Mesendoderm (in vitro differentiated cells): ENCODE measurements around the gene CDK5RAP2.

ENCODE experiments used
- DNase-seq: peaks from one replicate; pipeline ENCODE4 v3.0.0; 2013
- H2AK5ac ChIP-seq: 2 replicates; pipeline ENCODE4 v1.6.1; 2013; ENCODE audit warnings: low read length, inconsistent platforms
- H2BK120ac ChIP-seq: 2 replicates; pipeline ENCODE4 v1.6.1; 2013; ENCODE audit warnings: low read depth, mild to moderate bottlenecking, low read length, moderate library complexity, mixed read lengths
- H2BK15ac ChIP-seq: replicated peaks from 2 replicates; pipeline ENCODE4 v1.6.1; 2013; ENCODE audit warnings: low read depth, mild to moderate bottlenecking, moderate library complexity
- H2BK5ac ChIP-seq: 2 replicates; pipeline ENCODE4 v1.6.1; 2013; ENCODE audit warnings: low read length, inconsistent platforms
- H3K18ac ChIP-seq: 2 replicates; pipeline ENCODE4 v1.6.1; 2013; ENCODE audit warnings: mild to moderate bottlenecking, low read length, mixed read lengths
- H3K23ac ChIP-seq: one replicate; pipeline ENCODE4 v1.6.1; 2013; ENCODE audit warnings: low read length
- H3K27ac ChIP-seq: 2 replicates; pipeline ENCODE4 v1.5.1; 2013; ENCODE audit warnings: low read depth, mild to moderate bottlenecking, inconsistent platforms, low read length, moderate library complexity
- H3K27me3 ChIP-seq: 2 replicates; pipeline ENCODE4 v1.6.1; 2013; ENCODE audit warnings: low read length, control low read depth, mild to moderate bottlenecking, inconsistent platforms; ENCODE audit not compliant: insufficient read depth, poor library complexity
- H3K36me3 ChIP-seq: 2 replicates; pipeline ENCODE4 v1.6.1; 2013; ENCODE audit warnings: low read length, inconsistent platforms; ENCODE audit not compliant: control insufficient read depth, insufficient read depth
- H3K4ac ChIP-seq: one replicate; pipeline ENCODE4 v1.6.1; 2013; ENCODE audit warnings: low read depth, mild to moderate bottlenecking, low read length, moderate library complexity
- H3K4me1 ChIP-seq: 2 replicates; pipeline ENCODE4 v1.6.1; 2013; ENCODE audit warnings: low read depth, low read length, inconsistent platforms; ENCODE audit not compliant: control insufficient read depth
- H3K4me2 ChIP-seq: 2 replicates; pipeline ENCODE4 v1.6.1; 2013; ENCODE audit warnings: low read length
- H3K4me3 ChIP-seq: 2 replicates; pipeline ENCODE4 v1.5.1; 2013; ENCODE audit warnings: mild to moderate bottlenecking, low read length
- H3K56ac ChIP-seq: one replicate; pipeline ENCODE4 v1.6.1; 2013; ENCODE audit warnings: low read length
- H3K79me1 ChIP-seq: 2 replicates; pipeline ENCODE4 v1.6.1; 2013; ENCODE audit warnings: low read length, inconsistent platforms
- H3K79me2 ChIP-seq: 2 replicates; pipeline ENCODE4 v1.6.1; 2013; ENCODE audit warnings: mild to moderate bottlenecking, low read length; ENCODE audit not compliant: control insufficient read depth, insufficient read depth
- H3K9ac ChIP-seq: 2 replicates; pipeline ENCODE4 v1.6.1; 2013; ENCODE audit warnings: low read length, inconsistent platforms
- H4K5ac ChIP-seq: one replicate; pipeline ENCODE4 v1.6.1; 2013; ENCODE audit warnings: low read length
- H4K8ac ChIP-seq: one replicate; pipeline ENCODE4 v1.6.1; 2013; ENCODE audit warnings: low read depth, mild to moderate bottlenecking, control low read depth, low read length, moderate library complexity
- WGBS: extraction: QIAGEN DNeasy Blood & Tissue Kit; methylation state at CpG from one replicate; pipeline ENCODE4 v1.1.7; 2013; ENCODE audit warnings: low lambda C conversion rate, missing lambda C conversion rate; ENCODE audit not compliant: insufficient coverage; ENCODE audit errors: extremely low coverage; 5-methylcytosine and 5-hydroxymethylcytosine counted together

CDK5RAP2 gene

GRCh38 chr9:120362446-120362845, 217.5 kb downstream of the CDK5RAP2 start:
- Histone ChIP-seq H2BK15ac (no peak overlapping the region), H3K27me3 (no peaks in the 10 kb centered on the region), H3K79me1 (no peaks in the 10 kb centered on the region), H4K8ac (no peak overlapping the region), H2AK5ac (no peak overlapping the region), H3K56ac (no peak overlapping the region), H2BK120ac (no peak overlapping the region), H3K36me3 (no peaks in the 10 kb centered on the region), H3K27ac (no peak overlapping the region), H3K4ac (no peak overlapping the region), H2BK5ac (no peak overlapping the region), H3K9ac (no peak overlapping the region), H3K79me2 (no peaks in the 10 kb centered on the region), H4K5ac (no peak overlapping the region), H3K4me1 (no peaks in the 10 kb centered on the region), H3K4me2 (no peak overlapping the region), H3K23ac (no peak overlapping the region), H3K4me3 (no peak overlapping the region), H3K18ac (no peak overlapping the region)
- DNase-seq = no peak
- no CpG with 5 or more reads among the region's 3 CpGs for WGBS

GRCh38 chr9:120361551-120361950, 218.4 kb downstream of the CDK5RAP2 start:
- Histone ChIP-seq H3K9ac (no peak overlapping the region), H2BK120ac (no peak overlapping the region), H3K56ac (no peak overlapping the region), H3K4me1 (no peaks in the 10 kb centered on the region), H3K4me3 (no peak overlapping the region), H2BK15ac (no peak overlapping the region), H3K27ac (no peak overlapping the region), H3K27me3 (no peaks in the 10 kb centered on the region), H3K36me3 (no peaks in the 10 kb centered on the region), H3K23ac (no peak overlapping the region), H2AK5ac (no peak overlapping the region), H3K79me1 (no peaks in the 10 kb centered on the region), H4K8ac (no peak overlapping the region), H3K18ac (no peak overlapping the region), H3K4me2 (no peak overlapping the region), H4K5ac (no peak overlapping the region), H3K79me2 (no peaks in the 10 kb centered on the region), H2BK5ac (no peak overlapping the region), H3K4ac (no peak overlapping the region)
- WGBS = 100% methylated on average over 2 of the region's 4 CpGs
- no peak for DNase-seq

- no peak overlapping the region for H3K4ac ChIP-seq
- no peak for DNase-seq
- no peak overlapping the region for H3K18ac ChIP-seq
- WGBS = no CpG with 5 or more reads among the region's 4 CpGs
- H3K4me1 ChIP-seq = no peaks in the 10 kb centered on the region
- no peak overlapping the region for H3K23ac ChIP-seq
- no peak overlapping the region for H3K4me3 ChIP-seq
- H2BK120ac ChIP-seq = no peak overlapping the region
- H3K79me2 ChIP-seq = no peaks in the 10 kb centered on the region
- no peaks in the 10 kb centered on the region for H3K36me3 ChIP-seq
- no peaks in the 10 kb centered on the region for H3K27me3 ChIP-seq
- no peak overlapping the region for H4K5ac ChIP-seq
- H2AK5ac ChIP-seq = no peak overlapping the region
- H3K56ac ChIP-seq = no peak overlapping the region
- H3K9ac ChIP-seq = no peak overlapping the region
- H3K27ac ChIP-seq = no peak overlapping the region
- no peak overlapping the region for H3K4me2 ChIP-seq
- no peak overlapping the region for H2BK5ac ChIP-seq
- H3K79me1 ChIP-seq = no peaks in the 10 kb centered on the region
- H2BK15ac ChIP-seq = no peak overlapping the region
- no peak overlapping the region for H4K8ac ChIP-seq
Measured at GRCh38 chr9:120360510-120360909, 219.5 kb downstream of the CDK5RAP2 start.

- Histone ChIP-seq H3K4ac (no peak overlapping the region), H3K4me1 (no peaks in the 10 kb centered on the region), H3K56ac (no peak overlapping the region), H2BK120ac (no peak overlapping the region), H3K4me3 (no peak overlapping the region), H2BK15ac (no peak overlapping the region), H3K4me2 (no peak overlapping the region), H3K36me3 (no peaks in the 10 kb centered on the region), H4K8ac (no peak overlapping the region), H3K27me3 (no peaks in the 10 kb centered on the region), H3K23ac (no peak overlapping the region), H3K18ac (no peak overlapping the region), H4K5ac (no peak overlapping the region), H2BK5ac (no peak overlapping the region), H2AK5ac (no peak overlapping the region), H3K9ac (no peak overlapping the region), H3K79me2 (no peaks in the 10 kb centered on the region), H3K79me1 (no peaks in the 10 kb centered on the region), H3K27ac (no peak overlapping the region)
- no CpG with 5 or more reads among the region's 4 CpGs for WGBS
- DNase-seq = no peak
Measured at GRCh38 chr9:120360046-120360445, 219.9 kb downstream of the CDK5RAP2 start.

- Histone ChIP-seq H3K27me3 (no peaks in the 10 kb centered on the region), H2AK5ac (no peak overlapping the region), H3K9ac (no peak overlapping the region), H3K79me1 (no peaks in the 10 kb centered on the region), H3K4ac (no peak overlapping the region), H3K23ac (peak overlapping the region; percentile 3), H2BK5ac (no peak overlapping the region), H3K27ac (no peak overlapping the region), H4K8ac (no peak overlapping the region), H3K79me2 (no peaks in the 10 kb centered on the region), H3K4me2 (no peak overlapping the region), H2BK15ac (no peak overlapping the region), H2BK120ac (no peak overlapping the region), H4K5ac (no peak overlapping the region), H3K4me1 (no peaks in the 10 kb centered on the region), H3K36me3 (no peaks in the 10 kb centered on the region), H3K4me3 (no peak overlapping the region), H3K56ac (no peak overlapping the region), H3K18ac (no peak overlapping the region)
- no CpG with 5 or more reads among the region's 7 CpGs for WGBS
- DNase-seq = peak; percentile 25
Measured at GRCh38 chr9:120358877-120359276, 221.1 kb downstream of the CDK5RAP2 start.

- Histone ChIP-seq H3K27me3 (no peaks in the 10 kb centered on the region), H2BK15ac (no peak overlapping the region), H3K56ac (no peak overlapping the region), H2BK5ac (no peak overlapping the region), H3K9ac (no peak overlapping the region), H3K4me3 (no peak overlapping the region), H4K5ac (no peak overlapping the region), H3K79me1 (no peaks in the 10 kb centered on the region), H3K27ac (no peak overlapping the region), H2AK5ac (no peak overlapping the region), H3K23ac (no peak overlapping the region), H3K4me1 (no peaks in the 10 kb centered on the region), H2BK120ac (no peak overlapping the region), H4K8ac (no peak overlapping the region), H3K18ac (no peak overlapping the region), H3K4me2 (no peak overlapping the region), H3K36me3 (no peaks in the 10 kb centered on the region), H3K79me2 (no peaks in the 10 kb centered on the region), H3K4ac (no peak overlapping the region)
- no peak for DNase-seq
- no CpG with 5 or more reads among the region's 5 CpGs for WGBS
Measured at GRCh38 chr9:120353506-120353905, 226.5 kb downstream of the CDK5RAP2 start.
